ENCODE results near the gene DCAKD. TPM values are rescaled to one million over a fixed set of nuclear protein-coding genes. Genes with fewer than 3 reads are reported as not detected.

DCAKD gene
- total RNA-seq, 1 donor from 2014 or later, result 39.9 TPM

DNA sequence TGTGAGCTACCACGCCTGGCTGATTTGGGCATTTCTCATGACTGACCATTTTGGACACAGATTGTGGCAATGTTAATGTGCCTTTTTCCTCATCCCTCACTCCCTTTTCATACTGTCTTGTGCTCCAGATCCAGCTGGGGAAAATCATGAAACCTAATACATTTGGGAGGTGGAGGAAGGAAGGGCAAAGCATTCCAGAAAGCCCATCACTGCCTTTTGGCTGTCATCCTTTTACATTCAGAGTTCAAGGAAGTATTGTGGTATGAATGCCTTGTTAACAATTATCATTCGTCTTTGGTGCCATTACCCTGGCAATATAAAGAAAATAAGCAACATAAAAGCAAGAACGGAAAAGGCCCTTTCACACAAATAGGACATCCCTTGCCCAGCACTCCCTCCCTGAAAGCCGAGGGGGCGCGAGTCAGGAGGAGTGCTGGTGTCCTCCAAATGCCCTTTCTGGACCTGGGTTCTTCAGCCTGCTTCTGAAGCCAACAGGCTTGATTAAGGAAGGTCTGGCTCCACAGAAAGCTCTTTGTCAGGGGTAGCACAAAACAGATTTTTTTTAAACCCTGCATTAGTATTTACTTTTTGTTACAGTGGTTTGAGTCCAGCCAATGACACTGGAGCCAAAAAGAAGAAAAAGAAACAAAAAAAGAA, 29.7 kb upstream of the DCAKD start:
- H3K4me1 Mint-ChIP-seq (ENCODE audit: low read depth, unreplicated experiment), result no peaks in the 10 kb centered on the region
- H3K4me3 Mint-ChIP-seq (ENCODE audit: unreplicated experiment), result no peak overlapping the region
- no peaks in the 10 kb centered on the region for H3K27me3 Mint-ChIP-seq (ENCODE audit: unreplicated experiment)
- TF ChIP-seq, protein P1, sequence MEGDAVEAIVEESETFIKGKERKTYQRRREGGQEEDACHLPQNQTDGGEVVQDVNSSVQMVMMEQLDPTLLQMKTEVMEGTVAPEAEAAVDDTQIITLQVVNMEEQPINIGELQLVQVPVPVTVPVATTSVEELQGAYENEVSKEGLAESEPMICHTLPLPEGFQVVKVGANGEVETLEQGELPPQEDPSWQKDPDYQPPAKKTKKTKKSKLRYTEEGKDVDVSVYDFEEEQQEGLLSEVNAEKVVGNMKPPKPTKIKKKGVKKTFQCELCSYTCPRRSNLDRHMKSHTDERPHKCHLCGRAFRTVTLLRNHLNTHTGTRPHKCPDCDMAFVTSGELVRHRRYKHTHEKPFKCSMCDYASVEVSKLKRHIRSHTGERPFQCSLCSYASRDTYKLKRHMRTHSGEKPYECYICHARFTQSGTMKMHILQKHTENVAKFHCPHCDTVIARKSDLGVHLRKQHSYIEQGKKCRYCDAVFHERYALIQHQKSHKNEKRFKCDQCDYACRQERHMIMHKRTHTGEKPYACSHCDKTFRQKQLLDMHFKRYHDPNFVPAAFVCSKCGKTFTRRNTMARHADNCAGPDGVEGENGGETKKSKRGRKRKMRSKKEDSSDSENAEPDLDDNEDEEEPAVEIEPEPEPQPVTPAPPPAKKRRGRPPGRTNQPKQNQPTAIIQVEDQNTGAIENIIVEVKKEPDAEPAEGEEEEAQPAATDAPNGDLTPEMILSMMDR (IDR thresholded peaks at IDR 0.05; ENCODE audit: partially characterized antibody, unreplicated experiment), result no peak
- no peak for DNase-seq
- no peaks in the 10 kb centered on the region for H3K9me3 Mint-ChIP-seq (ENCODE audit: unreplicated experiment)
- no peaks in the 10 kb centered on the region for H3K36me3 Mint-ChIP-seq (ENCODE audit: unreplicated experiment)
- no peak overlapping the region for H3K27ac Mint-ChIP-seq (ENCODE audit: unreplicated experiment)

DNA sequence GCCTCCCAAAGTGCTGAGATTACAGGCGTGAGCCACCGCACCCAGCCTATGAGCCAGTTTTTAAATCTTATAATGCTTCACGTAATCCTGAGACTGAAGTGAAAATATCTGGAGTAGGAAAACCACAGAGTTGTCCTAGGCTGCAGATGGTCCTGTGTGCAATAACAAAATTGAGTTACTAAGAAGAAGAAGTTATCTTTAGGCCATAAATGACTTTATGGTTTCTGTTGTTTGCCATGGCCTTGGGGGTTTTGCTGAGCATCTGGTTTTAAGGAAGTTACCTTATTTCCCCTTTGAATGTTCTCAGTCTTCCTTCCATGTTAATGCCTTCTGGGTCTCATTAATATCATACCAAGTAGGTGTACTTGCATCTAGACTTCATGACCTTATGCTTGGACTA, 26.2 kb upstream of the DCAKD start:
- H3K27me3 Mint-ChIP-seq (ENCODE audit: unreplicated experiment), result no peaks in the 10 kb centered on the region
- peaks cover 7% of the 10 kb centered on the region for H3K4me1 Mint-ChIP-seq (ENCODE audit: low read depth, unreplicated experiment)
- no peak overlapping the region for H3K27ac Mint-ChIP-seq (ENCODE audit: unreplicated experiment)
- no peak for DNase-seq
- H3K9me3 Mint-ChIP-seq (ENCODE audit: unreplicated experiment), result no peaks in the 10 kb centered on the region
- no peak overlapping the region for H3K4me3 Mint-ChIP-seq (ENCODE audit: unreplicated experiment)
- TF ChIP-seq, protein P1 (IDR thresholded peaks at IDR 0.05; ENCODE audit: partially characterized antibody, unreplicated experiment), result no peak
- peaks cover 3% of the 10 kb centered on the region for H3K36me3 Mint-ChIP-seq (ENCODE audit: unreplicated experiment)

DNA sequence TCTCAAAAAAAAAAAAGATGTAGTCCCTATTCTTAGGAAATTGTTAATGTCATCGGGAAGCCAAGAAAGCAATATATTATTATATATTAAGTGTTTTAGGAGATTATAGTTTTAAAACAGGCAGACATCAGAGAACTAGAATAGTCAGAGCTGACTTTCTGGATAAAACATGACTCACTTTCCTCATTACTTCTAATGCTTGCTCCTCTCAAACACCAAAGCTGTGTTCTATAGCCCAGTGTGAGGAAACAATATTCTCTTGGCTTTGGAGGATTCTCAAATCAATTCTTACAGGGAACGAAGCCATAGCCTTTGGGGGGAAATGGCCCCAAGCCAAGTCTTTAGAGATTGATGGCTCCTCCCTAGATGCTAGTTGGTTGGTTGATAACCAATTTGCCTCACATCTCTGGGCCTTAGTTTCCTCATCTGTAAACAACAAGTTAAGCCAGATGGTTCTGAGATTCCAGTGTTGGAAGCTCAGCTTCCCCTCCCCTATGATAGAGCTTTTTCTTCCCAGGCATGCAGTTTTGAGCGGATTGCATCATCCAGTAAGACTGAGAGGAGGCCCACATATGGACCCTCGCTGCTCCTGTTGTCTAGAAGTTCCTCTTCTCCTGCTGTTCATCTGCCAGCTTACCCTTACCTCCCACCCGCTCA, 22.1 kb upstream of the DCAKD start:
- TF ChIP-seq, protein P1 (IDR thresholded peaks at IDR 0.05; ENCODE audit: partially characterized antibody, unreplicated experiment), result no peak
- no peaks in the 10 kb centered on the region for H3K27me3 Mint-ChIP-seq (ENCODE audit: unreplicated experiment)
- peak overlapping the region; percentile 88 for H3K27ac Mint-ChIP-seq (ENCODE audit: unreplicated experiment)
- no peak for DNase-seq
- H3K4me3 Mint-ChIP-seq (ENCODE audit: unreplicated experiment), result peak overlapping the region; percentile 63
- H3K9me3 Mint-ChIP-seq (ENCODE audit: unreplicated experiment), result no peaks in the 10 kb centered on the region
- peaks cover 3% of the 10 kb centered on the region for H3K36me3 Mint-ChIP-seq (ENCODE audit: unreplicated experiment)
- peaks cover 7% of the 10 kb centered on the region for H3K4me1 Mint-ChIP-seq (ENCODE audit: low read depth, unreplicated experiment)

DNA sequence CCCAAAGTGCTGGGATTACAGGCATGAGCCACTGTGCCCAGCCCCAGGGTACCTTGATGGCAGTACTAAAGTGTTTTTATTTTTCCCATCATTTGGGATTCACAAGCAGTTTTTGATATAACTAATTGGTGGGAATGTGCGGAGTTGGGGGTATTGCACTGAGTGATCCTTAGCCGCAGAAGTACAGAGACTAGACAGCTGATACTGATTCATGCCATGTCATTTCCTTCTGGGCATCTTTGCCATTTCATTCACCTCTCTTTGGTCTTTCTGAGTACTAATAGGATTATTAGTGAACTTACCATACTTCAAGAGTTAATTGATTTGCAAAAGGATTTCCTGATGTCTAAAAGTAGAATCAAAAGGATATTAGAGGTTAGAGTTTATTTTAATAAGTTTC, 19.4 kb upstream of the DCAKD start:
- Mint-ChIP-seq H3K36me3 (ENCODE audit: unreplicated experiment) (peaks cover 3% of the 10 kb centered on the region), H3K4me3 (ENCODE audit: unreplicated experiment) (no peak overlapping the region), H3K27me3 (ENCODE audit: unreplicated experiment) (no peaks in the 10 kb centered on the region), H3K4me1 (ENCODE audit: low read depth, unreplicated experiment) (peaks cover 9% of the 10 kb centered on the region), H3K9me3 (ENCODE audit: unreplicated experiment) (no peaks in the 10 kb centered on the region), H3K27ac (ENCODE audit: unreplicated experiment) (no peak overlapping the region)
- DNase-seq, result no peak
- TF ChIP-seq, protein P1 (IDR thresholded peaks at IDR 0.05; ENCODE audit: partially characterized antibody, unreplicated experiment), result no peak

DNA sequence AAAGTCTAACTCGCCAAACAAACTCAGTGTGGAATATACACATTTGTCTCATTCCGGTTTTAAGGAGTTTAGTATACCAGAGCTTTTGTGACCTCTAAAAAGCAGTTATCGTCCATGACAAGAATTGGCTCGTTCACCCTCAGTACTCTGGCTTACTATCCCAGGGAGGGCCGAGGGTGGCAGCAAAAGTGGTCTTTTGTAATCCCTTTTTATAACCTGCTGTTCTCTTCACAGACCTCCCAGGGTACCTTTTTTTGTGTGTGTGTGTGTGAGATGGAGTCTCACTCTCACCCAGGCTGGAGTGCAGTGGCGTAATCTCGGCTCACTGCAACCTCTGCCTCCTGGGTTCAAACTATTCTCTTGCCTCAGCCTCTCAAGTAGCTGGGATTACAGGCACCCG, 18.6 kb upstream of the DCAKD start:
- Mint-ChIP-seq H3K27me3 (ENCODE audit: unreplicated experiment) (no peaks in the 10 kb centered on the region), H3K4me1 (ENCODE audit: low read depth, unreplicated experiment) (peaks cover 9% of the 10 kb centered on the region), H3K27ac (ENCODE audit: unreplicated experiment) (no peak overlapping the region), H3K4me3 (ENCODE audit: unreplicated experiment) (no peak overlapping the region), H3K9me3 (ENCODE audit: unreplicated experiment) (no peaks in the 10 kb centered on the region), H3K36me3 (ENCODE audit: unreplicated experiment) (peaks cover 3% of the 10 kb centered on the region)
- no peak for DNase-seq
- TF ChIP-seq, protein P1 (IDR thresholded peaks at IDR 0.05; ENCODE audit: partially characterized antibody, unreplicated experiment), result no peak

Measured in glutamatergic neuron (in vitro differentiated cells).